ENCODE data around the gene MAP3K6. TPM values are rescaled to one million over a fixed set of nuclear protein-coding genes. Genes with fewer than 3 reads are reported as not detected.

Gene MAP3K6
- total RNA-seq, 1 experiment from 2014 or later, result 25.1 TPM

GRCh38 chr1:27306071-27306470, 60.7 kb downstream of the MAP3K6 start:
- POLR2A ChIA-PET (ENCODE audit: unreplicated experiment), result no interaction called here
- BruUV-seq (replicated peaks), result no TSS peak

More at GRCh38 chr1:27306071-27306470, 60.7 kb downstream of the MAP3K6 start:
- no peak overlapping the region for H3K4me2 ChIP-seq
- no peak overlapping the region for H2AFZ ChIP-seq
- H3K36me3 ChIP-seq (ENCODE audit: low read depth), result no peaks in the 10 kb centered on the region
- no peaks in the 10 kb centered on the region for H3K27me3 ChIP-seq (ENCODE audit: insufficient read depth, low read depth)
- no peak overlapping the region for H3K27ac ChIP-seq
- no peaks in the 10 kb centered on the region for H3K79me2 ChIP-seq (ENCODE audit: low read depth)
- H3K4me1 ChIP-seq (replicated peaks; ENCODE audit: insufficient read depth), result no peaks in the 10 kb centered on the region
- TF ChIP-seq CTCF (conservative IDR thresholded peaks at IDR 0.05) (no peak), EZH2 (IDR thresholded peaks at IDR 0.05; ENCODE audit: low read depth) (no peak)
- CTCF ChIA-PET, result no interaction called here
- no peaks in the 10 kb centered on the region for H3F3A ChIP-seq (ENCODE audit: insufficient read depth, low read depth)
- no peaks in the 10 kb centered on the region for H4K20me1 ChIP-seq (ENCODE audit: insufficient read depth)
- intact Hi-C loops (cut with micrococcal nuclease; ENCODE audit: unreplicated experiment), result no loop called here
- DNase-seq, result no peak
- no peaks in the 10 kb centered on the region for H3K9me2 ChIP-seq (ENCODE audit: insufficient read depth)
- no peaks in the 10 kb centered on the region for H3K9me3 ChIP-seq (ENCODE audit: insufficient read depth, low read depth)
- H3K4me3 ChIP-seq, result no peak overlapping the region

Other genes starting within 250 kb of the MAP3K6 start
- 17.9 and 27.5 TPM in 2 replicates for gene SLC9A1, start 211.8 kb downstream of the MAP3K6 start, total RNA-seq (2021)
- 37.1 and 39.2 TPM in 2 replicates for gene WDTC1, start 132.3 kb downstream of the MAP3K6 start, total RNA-seq (2021)
- 32.0 and 32.8 TPM in 2 replicates for gene TMEM222, start 44.8 kb downstream of the MAP3K6 start, total RNA-seq (2021)
- gene SYTL1, start 24.9 kb downstream of the MAP3K6 start, total RNA-seq (2021), result 43.7 and 49.8 TPM in 2 replicates
- not detected in 2 replicates for gene FCN3, start 7.9 kb upstream of the MAP3K6 start, total RNA-seq (2021)
- gene CD164L2, start 16.4 kb upstream of the MAP3K6 start, total RNA-seq (2021), result 0.63 and 1.7 TPM in 2 replicates
- 0.98 and 1.2 TPM in 2 replicates for gene GPR3, start 25.7 kb upstream of the MAP3K6 start, total RNA-seq (2021)
- gene WASF2, start 123.2 kb upstream of the MAP3K6 start, total RNA-seq (2021), result 96.5 and 134 TPM in 2 replicates
- gene AHDC1, start 237.2 kb upstream of the MAP3K6 start, total RNA-seq (2021), result 45.9 and 48.8 TPM in 2 replicates

Data from PC-9 (cell line).